ENCODE measurements around the gene HOXA1. TPM values are rescaled to one million over a fixed set of nuclear protein-coding genes. Genes with fewer than 3 reads are reported as not detected.

The HOXA1 gene
- total RNA-seq, 1 experiment from 2014 or later = 4.4 TPM

DNA sequence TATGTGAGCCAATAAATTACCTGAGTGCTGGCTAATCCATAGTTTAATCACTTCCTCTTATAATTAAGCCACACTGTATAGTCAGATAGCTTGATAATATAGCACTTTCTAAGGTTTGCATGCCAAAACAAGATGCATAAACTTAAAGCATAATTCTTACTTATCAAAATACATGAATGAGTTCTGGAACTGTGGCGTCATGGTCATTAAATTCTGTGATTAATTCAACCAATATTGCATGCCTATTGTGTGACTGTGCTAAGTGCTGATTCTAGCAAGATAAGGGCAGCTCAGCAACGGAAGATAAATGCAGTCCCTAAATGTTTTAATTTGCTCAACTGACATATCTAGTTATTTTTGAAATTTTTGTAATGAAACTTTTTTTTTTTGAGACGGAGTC is 29.7 kb downstream of the HOXA1 start:
- Histone ChIP-seq H3K36me3 (ENCODE audit: insufficient read depth, low read length) (no peaks in the 10 kb centered on the region), H3K9me2 (replicated peaks; ENCODE audit: insufficient read depth, low read length) (no peaks in the 10 kb centered on the region), H3K4me3 (ENCODE audit: low read length) (no peak overlapping the region), H4K20me1 (ENCODE audit: insufficient read depth, low read depth, low read length) (no peaks in the 10 kb centered on the region), H2AFZ (ENCODE audit: low read length) (no peak overlapping the region), H3K27me3 (ENCODE audit: low read length) (no peaks in the 10 kb centered on the region), H3K4me2 (ENCODE audit: low read depth, low read length, poor library complexity, severe bottlenecking) (no peak overlapping the region), H3K79me2 (ENCODE audit: low read length) (no peaks in the 10 kb centered on the region), H3K27ac (ENCODE audit: low read length) (no peak overlapping the region), H3K4me1 (ENCODE audit: low read length) (no peaks in the 10 kb centered on the region), H3K9me3 (ENCODE audit: low read length) (no peaks in the 10 kb centered on the region), H3K9ac (ENCODE audit: low read length) (no peak overlapping the region)
- no peak for DNase-seq

DNA sequence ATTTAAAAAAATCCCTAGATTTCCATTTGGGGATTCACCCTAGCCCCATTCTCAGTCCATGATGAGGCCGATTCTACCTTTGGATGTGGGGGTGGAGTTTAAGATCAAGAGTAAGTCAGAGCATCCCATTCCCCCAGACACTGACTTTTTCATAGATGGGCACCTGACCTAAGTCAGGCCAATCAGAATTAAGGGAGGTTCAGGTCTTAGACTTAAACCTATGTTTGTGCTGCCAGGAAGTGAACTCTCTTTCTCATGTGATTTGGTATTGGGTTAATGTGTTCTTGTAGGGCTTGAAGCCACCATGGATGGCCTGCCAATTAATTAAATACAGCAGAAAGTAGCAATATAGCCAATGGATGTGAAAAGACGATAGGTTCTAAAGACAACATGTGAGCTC is 30.1 kb downstream of the HOXA1 start:
- H3K9ac ChIP-seq (ENCODE audit: low read length) = no peak overlapping the region
- no peaks in the 10 kb centered on the region for H3K9me3 ChIP-seq (ENCODE audit: low read length)
- no peaks in the 10 kb centered on the region for H3K4me1 ChIP-seq (ENCODE audit: low read length)
- DNase-seq = no peak
- no peaks in the 10 kb centered on the region for H4K20me1 ChIP-seq (ENCODE audit: insufficient read depth, low read depth, low read length)
- no peaks in the 10 kb centered on the region for H3K36me3 ChIP-seq (ENCODE audit: insufficient read depth, low read length)
- H3K4me3 ChIP-seq (ENCODE audit: low read length) = no peak overlapping the region
- no peak overlapping the region for H2AFZ ChIP-seq (ENCODE audit: low read length)
- H3K27ac ChIP-seq (ENCODE audit: low read length) = no peak overlapping the region
- no peak overlapping the region for H3K4me2 ChIP-seq (ENCODE audit: low read depth, low read length, poor library complexity, severe bottlenecking)
- no peaks in the 10 kb centered on the region for H3K27me3 ChIP-seq (ENCODE audit: low read length)
- H3K79me2 ChIP-seq (ENCODE audit: low read length) = no peaks in the 10 kb centered on the region
- no peaks in the 10 kb centered on the region for H3K9me2 ChIP-seq (replicated peaks; ENCODE audit: insufficient read depth, low read length)

DNA sequence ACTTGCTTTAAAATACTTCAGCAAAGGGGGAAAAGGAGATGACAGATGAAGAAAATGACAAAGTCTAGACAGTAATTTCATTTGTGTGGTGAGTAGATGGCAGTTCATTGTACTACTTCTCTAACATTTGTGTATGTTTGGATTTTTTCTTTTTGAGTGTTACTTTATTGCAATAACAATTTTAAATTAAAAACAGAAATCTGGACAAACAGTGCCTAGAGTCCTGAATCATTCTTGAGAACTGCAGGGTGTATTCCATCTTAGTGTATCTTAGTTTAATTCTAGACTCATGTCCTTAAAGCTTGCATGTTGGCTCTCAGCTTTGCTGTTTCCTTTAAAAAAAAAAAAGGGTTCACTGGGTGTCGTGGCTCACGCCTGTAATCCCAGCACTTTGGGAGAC is 31.1 kb downstream of the HOXA1 start:
- H3K4me2 ChIP-seq (ENCODE audit: low read depth, low read length, poor library complexity, severe bottlenecking) = no peak overlapping the region

DNA sequence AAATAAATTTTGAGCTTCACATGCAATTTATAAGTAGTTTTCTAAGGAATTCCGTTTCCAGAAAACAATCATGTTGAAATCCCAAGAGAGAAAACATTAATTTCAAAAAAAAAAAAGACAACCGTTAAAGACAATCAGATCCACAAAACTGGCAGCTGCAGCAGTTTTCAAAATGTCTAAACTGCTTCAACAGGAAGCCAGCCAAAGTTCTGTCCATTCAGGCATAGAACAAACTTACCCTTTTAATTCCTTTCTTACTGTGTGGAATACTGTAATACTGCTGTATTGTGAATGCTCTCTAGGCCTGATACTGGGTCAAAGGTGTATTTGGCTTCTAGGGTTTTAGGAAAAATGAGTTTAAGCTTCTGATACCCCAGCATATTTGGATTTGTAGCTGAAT is 31.6 kb downstream of the HOXA1 start:
- H3K27ac ChIP-seq (ENCODE audit: low read length) = no peak overlapping the region
- H3K27me3 ChIP-seq (ENCODE audit: low read length) = no peaks in the 10 kb centered on the region
- H3K4me2 ChIP-seq (ENCODE audit: low read depth, low read length, poor library complexity, severe bottlenecking) = no peak overlapping the region
- H3K36me3 ChIP-seq (ENCODE audit: insufficient read depth, low read length) = no peaks in the 10 kb centered on the region
- no peak overlapping the region for H2AFZ ChIP-seq (ENCODE audit: low read length)
- no peak overlapping the region for H3K4me3 ChIP-seq (ENCODE audit: low read length)
- DNase-seq = no peak
- H4K20me1 ChIP-seq (ENCODE audit: insufficient read depth, low read depth, low read length) = no peaks in the 10 kb centered on the region
- H3K9me3 ChIP-seq (ENCODE audit: low read length) = no peaks in the 10 kb centered on the region
- no peak overlapping the region for H3K9ac ChIP-seq (ENCODE audit: low read length)
- no peaks in the 10 kb centered on the region for H3K4me1 ChIP-seq (ENCODE audit: low read length)
- H3K9me2 ChIP-seq (replicated peaks; ENCODE audit: insufficient read depth, low read length) = no peaks in the 10 kb centered on the region
- no peaks in the 10 kb centered on the region for H3K79me2 ChIP-seq (ENCODE audit: low read length)

More for the DNA sequence above, 31.1 kb downstream of the HOXA1 start:
- Histone ChIP-seq H4K20me1 (ENCODE audit: insufficient read depth, low read depth, low read length) (no peaks in the 10 kb centered on the region), H3K4me1 (ENCODE audit: low read length) (no peaks in the 10 kb centered on the region), H3K27ac (ENCODE audit: low read length) (no peak overlapping the region), H3K9ac (ENCODE audit: low read length) (no peak overlapping the region), H3K4me3 (ENCODE audit: low read length) (no peak overlapping the region), H2AFZ (ENCODE audit: low read length) (no peak overlapping the region), H3K9me3 (ENCODE audit: low read length) (no peaks in the 10 kb centered on the region), H3K36me3 (ENCODE audit: insufficient read depth, low read length) (no peaks in the 10 kb centered on the region), H3K9me2 (replicated peaks; ENCODE audit: insufficient read depth, low read length) (no peaks in the 10 kb centered on the region), H3K27me3 (ENCODE audit: low read length) (no peaks in the 10 kb centered on the region), H3K79me2 (ENCODE audit: low read length) (no peaks in the 10 kb centered on the region)
- DNase-seq = no peak

DNA sequence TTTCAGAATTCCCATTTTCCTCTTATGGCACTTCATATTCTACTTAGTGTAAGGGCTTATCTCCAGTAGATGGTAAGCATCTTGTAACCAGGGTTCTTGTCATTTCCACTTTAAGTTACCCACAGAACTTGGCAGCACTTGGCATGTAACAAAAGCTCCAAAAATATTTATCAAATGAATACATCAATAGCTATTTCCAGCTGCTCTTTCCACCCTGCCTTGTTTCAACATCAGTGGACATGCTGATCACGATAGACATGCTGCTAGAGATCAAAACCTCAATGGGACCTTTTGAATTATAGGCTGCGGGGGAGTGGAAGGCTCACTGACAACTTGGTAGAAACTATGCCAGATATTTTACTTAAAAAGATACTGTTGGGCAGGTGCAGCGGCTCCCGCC is 32.9 kb downstream of the HOXA1 start:
- H3K27ac ChIP-seq (ENCODE audit: low read length) = no peak overlapping the region
- DNase-seq = no peak
- H3K4me1 ChIP-seq (ENCODE audit: low read length) = no peaks in the 10 kb centered on the region
- H3K4me2 ChIP-seq (ENCODE audit: low read depth, low read length, poor library complexity, severe bottlenecking) = no peak overlapping the region
- H2AFZ ChIP-seq (ENCODE audit: low read length) = no peak overlapping the region
- H3K9me2 ChIP-seq (replicated peaks; ENCODE audit: insufficient read depth, low read length) = no peaks in the 10 kb centered on the region
- no peak overlapping the region for H3K4me3 ChIP-seq (ENCODE audit: low read length)
- H3K36me3 ChIP-seq (ENCODE audit: insufficient read depth, low read length) = no peaks in the 10 kb centered on the region
- H3K9me3 ChIP-seq (ENCODE audit: low read length) = no peaks in the 10 kb centered on the region
- no peaks in the 10 kb centered on the region for H3K79me2 ChIP-seq (ENCODE audit: low read length)
- H3K27me3 ChIP-seq (ENCODE audit: low read length) = no peaks in the 10 kb centered on the region
- no peaks in the 10 kb centered on the region for H4K20me1 ChIP-seq (ENCODE audit: insufficient read depth, low read depth, low read length)
- no peak overlapping the region for H3K9ac ChIP-seq (ENCODE audit: low read length)

DNA sequence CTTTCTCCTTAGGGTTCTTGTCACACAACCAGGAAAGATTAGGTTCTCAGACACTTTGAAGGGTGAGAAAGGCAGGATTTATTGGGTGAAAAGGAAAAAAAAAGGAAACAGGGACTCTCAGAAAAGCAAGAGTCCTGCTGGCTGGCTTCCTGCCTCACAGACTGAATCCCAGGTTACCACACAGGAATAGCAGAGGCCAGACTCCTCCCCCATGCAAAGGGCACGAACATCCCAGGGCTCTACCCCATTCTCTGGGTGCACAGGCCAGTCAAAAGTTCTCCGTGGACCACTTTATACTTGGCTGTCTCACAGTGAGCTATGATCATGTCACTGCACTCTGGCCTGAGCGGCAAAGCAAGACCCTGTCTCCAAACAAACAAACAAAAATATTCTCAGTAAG is 42.6 kb downstream of the HOXA1 start:
- no peaks in the 10 kb centered on the region for H3K27me3 ChIP-seq (ENCODE audit: low read length)
- no peak overlapping the region for H3K27ac ChIP-seq (ENCODE audit: low read length)
- H3K36me3 ChIP-seq (ENCODE audit: insufficient read depth, low read length) = no peaks in the 10 kb centered on the region
- no peaks in the 10 kb centered on the region for H3K9me2 ChIP-seq (replicated peaks; ENCODE audit: insufficient read depth, low read length)
- H3K4me3 ChIP-seq (ENCODE audit: low read length) = no peak overlapping the region
- no peaks in the 10 kb centered on the region for H3K79me2 ChIP-seq (ENCODE audit: low read length)
- H2AFZ ChIP-seq (ENCODE audit: low read length) = no peak overlapping the region
- DNase-seq = no peak
- H4K20me1 ChIP-seq (ENCODE audit: insufficient read depth, low read depth, low read length) = no peaks in the 10 kb centered on the region
- H3K4me1 ChIP-seq (ENCODE audit: low read length) = peaks cover 2% of the 10 kb centered on the region; the same call in 1 of the 2 replicates
- no peaks in the 10 kb centered on the region for H3K9me3 ChIP-seq (ENCODE audit: low read length)
- H3K9ac ChIP-seq (ENCODE audit: low read length) = no peak overlapping the region
- no peak overlapping the region for H3K4me2 ChIP-seq (ENCODE audit: low read depth, low read length, poor library complexity, severe bottlenecking)

DNA sequence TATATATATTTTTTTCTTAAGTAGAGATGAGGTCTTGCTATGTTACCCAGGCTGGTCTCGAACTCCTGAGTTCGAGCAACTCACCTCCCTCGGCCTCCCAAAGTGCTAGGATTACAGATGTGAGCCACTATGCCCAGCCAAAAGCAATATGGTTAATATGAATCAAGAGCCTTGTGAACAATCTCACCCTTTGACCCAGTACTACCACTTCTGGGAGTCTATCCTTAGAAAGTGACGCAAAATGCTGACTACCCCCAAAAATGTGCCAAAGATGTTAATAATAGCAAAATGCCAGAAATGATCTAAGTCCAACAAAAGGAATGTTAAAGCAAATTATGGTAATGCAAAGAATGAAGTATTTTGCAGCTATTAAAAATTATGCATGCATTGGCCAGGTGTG is 44.3 kb downstream of the HOXA1 start:
- Histone ChIP-seq H3K4me2 (ENCODE audit: low read depth, low read length, poor library complexity, severe bottlenecking) (no peak overlapping the region), H3K27me3 (ENCODE audit: low read length) (no peaks in the 10 kb centered on the region), H3K79me2 (ENCODE audit: low read length) (no peaks in the 10 kb centered on the region), H4K20me1 (ENCODE audit: insufficient read depth, low read depth, low read length) (no peaks in the 10 kb centered on the region), H3K4me3 (ENCODE audit: low read length) (no peak overlapping the region), H3K9ac (ENCODE audit: low read length) (no peak overlapping the region), H3K9me2 (replicated peaks; ENCODE audit: insufficient read depth, low read length) (no peaks in the 10 kb centered on the region), H3K9me3 (ENCODE audit: low read length) (no peaks in the 10 kb centered on the region), H3K36me3 (ENCODE audit: insufficient read depth, low read length) (no peaks in the 10 kb centered on the region), H2AFZ (ENCODE audit: low read length) (no peak overlapping the region), H3K4me1 (ENCODE audit: low read length) (peaks cover 2% of the 10 kb centered on the region; the same call in 1 of the 2 replicates), H3K27ac (ENCODE audit: low read length) (no peak overlapping the region)
- no peak for DNase-seq

DNA sequence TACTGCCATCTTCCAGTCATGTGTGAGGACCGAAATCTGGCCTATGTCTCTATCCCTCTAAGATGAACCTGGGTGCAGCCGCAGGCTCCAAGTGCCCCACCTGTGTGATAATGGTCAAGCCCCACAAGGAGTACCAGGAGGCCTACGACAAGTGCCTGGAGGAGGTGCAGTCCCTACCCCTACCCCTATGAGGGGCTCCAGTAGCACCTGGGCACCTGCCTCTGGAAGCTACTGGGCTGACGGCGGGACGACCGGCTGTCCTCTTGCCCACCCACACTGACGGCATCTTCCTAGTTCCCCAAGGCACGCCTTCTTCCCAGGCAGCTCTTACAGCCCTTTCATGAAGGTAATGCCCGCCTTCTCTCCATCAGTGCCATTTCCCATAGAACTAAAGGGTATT is 47.4 kb downstream of the HOXA1 start:
- H3K9me3 ChIP-seq (ENCODE audit: low read length) = no peaks in the 10 kb centered on the region
- peaks cover 2% of the 10 kb centered on the region; the same call in 1 of the 2 replicates for H3K4me1 ChIP-seq (ENCODE audit: low read length)
- H3K9ac ChIP-seq (ENCODE audit: low read length) = no peak overlapping the region
- H4K20me1 ChIP-seq (ENCODE audit: insufficient read depth, low read depth, low read length) = no peaks in the 10 kb centered on the region
- no peak overlapping the region for H3K4me3 ChIP-seq (ENCODE audit: low read length)
- no peaks in the 10 kb centered on the region for H3K36me3 ChIP-seq (ENCODE audit: insufficient read depth, low read length)
- DNase-seq = no peak
- no peaks in the 10 kb centered on the region for H3K9me2 ChIP-seq (replicated peaks; ENCODE audit: insufficient read depth, low read length)
- no peaks in the 10 kb centered on the region for H3K27me3 ChIP-seq (ENCODE audit: low read length)
- no peak overlapping the region for H3K27ac ChIP-seq (ENCODE audit: low read length)
- H3K4me2 ChIP-seq (ENCODE audit: low read depth, low read length, poor library complexity, severe bottlenecking) = no peak overlapping the region
- H2AFZ ChIP-seq (ENCODE audit: low read length) = no peak overlapping the region
- no peaks in the 10 kb centered on the region for H3K79me2 ChIP-seq (ENCODE audit: low read length)

All from Karpas-422 (cell line).